CD14-positive monocyte (primary cell): ENCODE measurements around the gene ZFPM1. TPM values are rescaled to one million over a fixed set of nuclear protein-coding genes. Genes with fewer than 3 reads are reported as not detected.

Source experiments
- DNase-seq, 3 donors: peaks; one replicate each; pipeline ENCODE4 v3.0.0-alpha.2; 2011 to 2022
- H2AFZ ChIP-seq: 2 replicates; pipeline ENCODE4 v1.6.0; 2012; ENCODE audit warnings: mild to moderate bottlenecking, low read depth, low read length, inconsistent platforms; ENCODE audit not compliant: insufficient read depth, poor library complexity, severe bottlenecking
- H3K27ac ChIP-seq, 2 donors: 1 replicate in 1 of 2; 2 replicates in 1 of 2; pipeline ENCODE4 v1.5.1; 2012 to 2013; ENCODE audit warnings: low read length in 2 of 2, control low read depth in 1 of 2, inconsistent platforms in 1 of 2, low read depth in 1 of 2, mild to moderate bottlenecking in 1 of 2
- H3K27me3 ChIP-seq, 2 donors: one replicate each; pipeline versions ENCODE4 v1.6.0 to v1.6.1; 2011 to 2013; ENCODE audit warnings: low read length in 2 of 2; ENCODE audit not compliant: control insufficient read depth in 2 of 2, insufficient read depth in 2 of 2
- H3K36me3 ChIP-seq, 2 donors: replicated peaks in 1 of 2; 1 replicate in 1 of 2; 2 replicates in 1 of 2; pipeline versions ENCODE4 v1.5.1 to v1.6.1; 2012 to 2013; ENCODE audit warnings: low read length in 2 of 2, control low read depth in 1 of 2, inconsistent platforms in 1 of 2, mild to moderate bottlenecking in 1 of 2; ENCODE audit not compliant: insufficient read depth in 2 of 2, control insufficient read depth in 1 of 2
- H3K4me1 ChIP-seq, 2 donors: 1 replicate in 1 of 2; 2 replicates in 1 of 2; pipeline versions ENCODE4 v1.5.1 to v1.6.1; 2012 to 2013; ENCODE audit warnings: low read length in 2 of 2, control low read depth in 1 of 2, inconsistent platforms in 1 of 2, mild to moderate bottlenecking in 1 of 2, moderate library complexity in 1 of 2; ENCODE audit not compliant: insufficient read depth in 2 of 2, control insufficient read depth in 1 of 2
- H3K4me2 ChIP-seq: replicated peaks from 2 replicates; pipeline ENCODE3; 2012; ENCODE audit warnings: low read length, moderate library complexity, mild to moderate bottlenecking; ENCODE audit not compliant: poor library complexity, severe bottlenecking; ENCODE audit errors: extremely low read depth
- H3K4me3 ChIP-seq, 3 experiments: fragments of 200-600 bp in 1 of 3; sonication (generic) in 1 of 3; replicated peaks in 1 of 3; 1 replicate in 2 of 3; 2 replicates in 1 of 3; pipeline ENCODE4 v1.5.1; 2011 to 2013; ENCODE audit warnings: low read length in 3 of 3, mild to moderate bottlenecking in 3 of 3, control low read depth in 2 of 3, low read depth in 2 of 3, inconsistent platforms in 1 of 3, moderate library complexity in 1 of 3
- H3K79me2 ChIP-seq: 2 replicates; pipeline ENCODE4 v1.6.0; 2012; ENCODE audit warnings: mild to moderate bottlenecking, control low read depth, inconsistent platforms, low read length, moderate library complexity; ENCODE audit not compliant: insufficient read depth
- H3K9ac ChIP-seq: 2 replicates; pipeline ENCODE4 v1.6.0; 2017; ENCODE audit warnings: low read length, mild to moderate bottlenecking; ENCODE audit not compliant: insufficient read depth, poor library complexity, severe bottlenecking
- H3K9me3 ChIP-seq, 2 donors: replicated peaks in 1 of 2; 1 replicate in 1 of 2; 2 replicates in 1 of 2; pipeline versions ENCODE4 v1.5.1 to v1.6.1; 2012 to 2013; ENCODE audit warnings: low read length in 2 of 2, control low read depth in 1 of 2; ENCODE audit not compliant: control insufficient read depth in 1 of 2, insufficient read depth in 1 of 2
- H4K20me1 ChIP-seq: 2 replicates; pipeline ENCODE4 v1.6.0; 2012; ENCODE audit warnings: mild to moderate bottlenecking, low read length, control low read depth, moderate library complexity; ENCODE audit not compliant: insufficient read depth
- H3K27ac Mint-ChIP-seq, 7 donors: one replicate each; pipeline ENCODE4 v1.8.0; 2020; ENCODE audit warnings: mild to moderate bottlenecking in 7 of 7, mixed read lengths in 7 of 7, moderate library complexity in 6 of 7, inconsistent platforms in 2 of 7
- H3K27me3 Mint-ChIP-seq, 3 donors: one replicate each; pipeline ENCODE4 v1.8.0; 2021 to 2022; ENCODE audit warnings: low read depth in 3 of 3, mild to moderate bottlenecking in 3 of 3, mixed read lengths in 3 of 3, moderate library complexity in 3 of 3, inconsistent platforms in 1 of 3
- H3K36me3 Mint-ChIP-seq, 2 donors: one replicate each; pipeline ENCODE4 v1.8.0; 2020; ENCODE audit warnings: mixed read lengths in 2 of 2, inconsistent platforms in 1 of 2, mild to moderate bottlenecking in 1 of 2
- H3K4me1 Mint-ChIP-seq: one replicate; pipeline ENCODE4 v1.8.0; 2020; ENCODE audit warnings: mild to moderate bottlenecking, mixed read lengths
- H3K4me3 Mint-ChIP-seq, 2 donors: one replicate each; pipeline ENCODE4 v1.8.0; 2020; ENCODE audit warnings: mild to moderate bottlenecking in 2 of 2, mixed read lengths in 2 of 2, moderate library complexity in 1 of 2
- H3K9me3 Mint-ChIP-seq, 7 donors: one replicate each; pipeline ENCODE4 v1.8.0; 2020 to 2022; ENCODE audit warnings: mixed read lengths in 7 of 7, mild to moderate bottlenecking in 6 of 7, moderate library complexity in 6 of 7, inconsistent platforms in 2 of 7
- WGBS: methylation state at CpG from one replicate; pipeline ENCODE4 v1.1.5; 2013; ENCODE audit warnings: missing lambda C conversion rate; ENCODE audit not compliant: insufficient coverage; 5-methylcytosine and 5-hydroxymethylcytosine counted together
- intact Hi-C, 2 donors: fragments of 100-400 bp; cut with micrococcal nuclease; formaldehyde crosslinking; loops; one replicate each; pipeline versions ENCODE4 v1.15.0 to v1.15.1; 2023
- polyA plus RNA-seq, 3 donors: library from polyadenylated mRNA; depleted of rRNA in 1 of 3; unstranded in 2 of 3; stranded (reverse) in 1 of 3; fragments of 300-500 nt in 2 of 3; fragments of >200 nt in 1 of 3; fragmentation: Illumina TruSeq in 2 of 3; gene quantifications; 1 replicate in 2 of 3; 2 replicates in 1 of 3; pipeline ENCODE4 v1.2.3, GENCODE V29; 2012 to 2021
- TF ChIP-seq, protein P1 (sequence below): fragments of 200-600 bp; IDR thresholded peaks from one replicate; pipeline ENCODE4 v1.8.0; 2022; ENCODE audit warnings: antibody characterized with exemption, mild to moderate bottlenecking

The ZFPM1 gene
- polyA plus RNA-seq, 3 donors, result 0.04 to 0.19 (median 0.12) TPM

DNA sequence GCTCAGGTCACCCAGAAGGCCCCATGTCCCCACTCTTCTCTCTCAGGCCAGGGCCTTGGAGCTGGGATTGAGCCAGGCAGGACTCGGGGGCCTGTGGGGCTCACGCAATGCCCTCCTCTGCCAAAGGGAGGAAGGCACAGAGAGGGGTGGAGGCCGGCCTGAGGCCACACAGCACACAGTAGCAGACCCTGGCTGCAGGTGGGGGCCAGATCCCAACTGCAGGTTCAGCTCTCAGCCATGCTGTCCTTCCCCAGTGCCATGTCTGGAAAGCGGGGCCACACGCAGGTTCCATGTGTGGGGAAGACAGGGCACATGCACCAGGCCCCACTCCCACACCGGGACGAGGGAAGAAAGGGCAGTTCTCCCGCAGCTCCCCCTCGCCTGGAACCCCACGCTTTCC lies 33.3 kb upstream of the ZFPM1 start:
- H4K20me1 ChIP-seq, result no peaks in the 10 kb centered on the region
- H3K27me3 ChIP-seq, result peaks cover 0 to 5% of the 10 kb centered on the region in 2 donors
- no peak for DNase-seq
- no peak overlapping the region for H3K9ac ChIP-seq
- no peaks in the 10 kb centered on the region for H3K36me3 Mint-ChIP-seq
- TF ChIP-seq, protein P1, sequence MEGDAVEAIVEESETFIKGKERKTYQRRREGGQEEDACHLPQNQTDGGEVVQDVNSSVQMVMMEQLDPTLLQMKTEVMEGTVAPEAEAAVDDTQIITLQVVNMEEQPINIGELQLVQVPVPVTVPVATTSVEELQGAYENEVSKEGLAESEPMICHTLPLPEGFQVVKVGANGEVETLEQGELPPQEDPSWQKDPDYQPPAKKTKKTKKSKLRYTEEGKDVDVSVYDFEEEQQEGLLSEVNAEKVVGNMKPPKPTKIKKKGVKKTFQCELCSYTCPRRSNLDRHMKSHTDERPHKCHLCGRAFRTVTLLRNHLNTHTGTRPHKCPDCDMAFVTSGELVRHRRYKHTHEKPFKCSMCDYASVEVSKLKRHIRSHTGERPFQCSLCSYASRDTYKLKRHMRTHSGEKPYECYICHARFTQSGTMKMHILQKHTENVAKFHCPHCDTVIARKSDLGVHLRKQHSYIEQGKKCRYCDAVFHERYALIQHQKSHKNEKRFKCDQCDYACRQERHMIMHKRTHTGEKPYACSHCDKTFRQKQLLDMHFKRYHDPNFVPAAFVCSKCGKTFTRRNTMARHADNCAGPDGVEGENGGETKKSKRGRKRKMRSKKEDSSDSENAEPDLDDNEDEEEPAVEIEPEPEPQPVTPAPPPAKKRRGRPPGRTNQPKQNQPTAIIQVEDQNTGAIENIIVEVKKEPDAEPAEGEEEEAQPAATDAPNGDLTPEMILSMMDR, result no peak
- peaks cover 0 to 9% (median 4%) of the 10 kb centered on the region in 7 donors for H3K9me3 Mint-ChIP-seq
- H3K4me1 Mint-ChIP-seq, result no peaks in the 10 kb centered on the region
- intact Hi-C loops, result loop anchor here in 1 of 2 donors (5.0 kb wide), 1 partner anchor 578 kb away; no protein-coding TSS in a partner anchor
- WGBS, result 97% methylated on average over 5 of the region's 10 CpGs
- H3K79me2 ChIP-seq, result no peaks in the 10 kb centered on the region
- H3K4me2 ChIP-seq, result no peak overlapping the region
- H3K36me3 ChIP-seq, result no peaks in the 10 kb centered on the region
- no peak overlapping the region for H3K27ac ChIP-seq
- peaks cover 7 to 23% (median 13%) of the 10 kb centered on the region in 3 donors for H3K27me3 Mint-ChIP-seq
- H3K4me3 ChIP-seq, result no peak overlapping the region
- H3K4me1 ChIP-seq, result no peaks in the 10 kb centered on the region
- no peak overlapping the region for H3K27ac Mint-ChIP-seq
- no peak overlapping the region for H3K4me3 Mint-ChIP-seq
- H3K9me3 ChIP-seq, result peaks cover 0 to 6% of the 10 kb centered on the region in 2 donors
- H2AFZ ChIP-seq, result no peak overlapping the region

DNA sequence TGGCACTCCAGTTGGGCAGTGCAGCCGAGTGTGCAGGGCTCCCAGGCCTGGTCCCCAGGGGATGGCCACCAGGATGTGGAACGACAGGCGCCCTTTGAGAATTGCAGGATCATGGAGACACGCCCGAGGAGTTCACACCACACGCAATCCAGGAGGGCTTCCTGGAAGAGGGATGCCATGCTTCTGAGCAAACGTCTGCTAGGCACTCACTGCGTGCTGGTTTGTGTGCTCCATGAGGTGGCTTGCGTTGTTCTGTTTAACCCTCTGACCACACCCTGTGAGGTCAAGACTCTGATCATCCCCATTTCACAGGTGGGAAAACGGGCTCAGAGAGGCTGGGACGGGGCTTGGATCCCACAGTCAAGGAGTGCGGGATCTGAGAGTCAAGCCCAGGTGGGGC lies 32.6 kb upstream of the ZFPM1 start:
- intact Hi-C loops, result no loop called here
- Histone ChIP-seq H3K79me2 (no peaks in the 10 kb centered on the region), H3K9me3 (peaks cover 0 to 6% of the 10 kb centered on the region in 2 donors), H3K36me3 (no peaks in the 10 kb centered on the region), H3K27ac (no peak overlapping the region), H3K4me1 (no peaks in the 10 kb centered on the region), H3K27me3 (peaks cover 0 to 9% of the 10 kb centered on the region in 2 donors), H2AFZ (no peak overlapping the region), H4K20me1 (no peaks in the 10 kb centered on the region), H3K4me3 (no peak overlapping the region), H3K4me2 (no peak overlapping the region), H3K9ac (no peak overlapping the region)
- no peak for DNase-seq
- 91% methylated on average over 10 of the region's 12 CpGs for WGBS
- H3K4me3 Mint-ChIP-seq, result no peak overlapping the region
- peaks cover 9 to 30% (median 16%) of the 10 kb centered on the region in 3 donors for H3K27me3 Mint-ChIP-seq
- TF ChIP-seq, protein P1, result no peak
- H3K9me3 Mint-ChIP-seq, result peaks cover 0 to 9% (median 4%) of the 10 kb centered on the region in 7 donors
- no peaks in the 10 kb centered on the region for H3K4me1 Mint-ChIP-seq
- no peaks in the 10 kb centered on the region for H3K36me3 Mint-ChIP-seq
- H3K27ac Mint-ChIP-seq, result no peak overlapping the region
